Heart left ventricle (tissue), 13 donors: Measurements from ENCODE around the gene ZBTB12.

Source experiments
- POLR2A ChIP-seq, 2 donors: fragments of 450-650 bp; IDR thresholded peaks; one replicate each; pipeline ENCODE4 v1.6.1; 2017; ENCODE audit warnings: antibody characterized with exemption in 2 of 2, mild to moderate bottlenecking in 2 of 2, moderate library complexity in 2 of 2
- TF ChIP-seq, protein P1 (sequence below), 12 donors: fragments of 200-600 bp; sonication (generic) in 4 of 12; IDR thresholded peaks; one replicate each; pipeline versions ENCODE4 v1.5.0 to v1.8.0; 2018 to 2022; ENCODE audit warnings: antibody characterized with exemption in 12 of 12, mild to moderate bottlenecking in 5 of 12
- donor health status: ischemic (EF 13 %, LVEDD 7.1; RV severe dilation, severe dysfunction).
- donor health status: DM: no; HTN: yes; CAD: no.
- donor health status: DM: no; HTN: no; CAD: no.
- donor health status: ischemic (EF 25% LVEDD 6.9; RV normal size, moderate dysfunction).
- donor health status: ischemic (EF 25% LVEDD 5.7; RV mildly dilated, moderate dysfunction).
- donor health status: ischemic (EF 35%, LVEDD 5.7; RV mildly dilated, moderate dysfunction).
- donor health status: nonischemic (EF 11% LVEDD 7.7; RV severe dilation, severe dysfunction).
- donor health status: DM: yes; HTN: yes; CAD: no.
- donor health status: PGD.
- donor health status: ischemic (EF 29% LVEDD 5.4; RV normal size, mild dysfunction).
- donor health status: nonischemic (EF 23%, LVEDD 6.1; RV moderate dilation, normal function).

DNA sequence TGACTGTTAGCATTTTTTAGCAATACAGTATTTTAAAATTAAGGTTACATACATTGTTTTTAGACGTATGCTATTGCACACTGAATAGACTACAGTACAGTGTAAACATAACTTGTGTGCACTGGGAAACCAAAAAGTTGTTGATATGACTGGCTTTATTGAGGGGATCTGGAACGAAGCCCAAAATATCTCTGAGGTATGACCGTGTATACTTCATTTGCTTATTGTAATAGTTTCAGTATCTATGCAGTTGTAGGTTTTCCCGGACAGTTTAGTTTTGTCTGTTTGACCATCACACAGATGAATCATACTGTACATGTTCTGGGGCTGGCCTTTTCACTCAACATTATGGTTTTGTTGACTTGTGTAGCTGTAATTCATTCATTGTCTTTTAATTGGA, 6.9 kb upstream of the ZBTB12 start:
- TF ChIP-seq, protein P1, sequence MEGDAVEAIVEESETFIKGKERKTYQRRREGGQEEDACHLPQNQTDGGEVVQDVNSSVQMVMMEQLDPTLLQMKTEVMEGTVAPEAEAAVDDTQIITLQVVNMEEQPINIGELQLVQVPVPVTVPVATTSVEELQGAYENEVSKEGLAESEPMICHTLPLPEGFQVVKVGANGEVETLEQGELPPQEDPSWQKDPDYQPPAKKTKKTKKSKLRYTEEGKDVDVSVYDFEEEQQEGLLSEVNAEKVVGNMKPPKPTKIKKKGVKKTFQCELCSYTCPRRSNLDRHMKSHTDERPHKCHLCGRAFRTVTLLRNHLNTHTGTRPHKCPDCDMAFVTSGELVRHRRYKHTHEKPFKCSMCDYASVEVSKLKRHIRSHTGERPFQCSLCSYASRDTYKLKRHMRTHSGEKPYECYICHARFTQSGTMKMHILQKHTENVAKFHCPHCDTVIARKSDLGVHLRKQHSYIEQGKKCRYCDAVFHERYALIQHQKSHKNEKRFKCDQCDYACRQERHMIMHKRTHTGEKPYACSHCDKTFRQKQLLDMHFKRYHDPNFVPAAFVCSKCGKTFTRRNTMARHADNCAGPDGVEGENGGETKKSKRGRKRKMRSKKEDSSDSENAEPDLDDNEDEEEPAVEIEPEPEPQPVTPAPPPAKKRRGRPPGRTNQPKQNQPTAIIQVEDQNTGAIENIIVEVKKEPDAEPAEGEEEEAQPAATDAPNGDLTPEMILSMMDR (IDR thresholded peaks at IDR 0.05) = no peak
- TF ChIP-seq POLR2A (IDR thresholded peaks at IDR 0.05) = no peak
